ENCODE measurements around the gene CWH43.

Gene CWH43

DNA sequence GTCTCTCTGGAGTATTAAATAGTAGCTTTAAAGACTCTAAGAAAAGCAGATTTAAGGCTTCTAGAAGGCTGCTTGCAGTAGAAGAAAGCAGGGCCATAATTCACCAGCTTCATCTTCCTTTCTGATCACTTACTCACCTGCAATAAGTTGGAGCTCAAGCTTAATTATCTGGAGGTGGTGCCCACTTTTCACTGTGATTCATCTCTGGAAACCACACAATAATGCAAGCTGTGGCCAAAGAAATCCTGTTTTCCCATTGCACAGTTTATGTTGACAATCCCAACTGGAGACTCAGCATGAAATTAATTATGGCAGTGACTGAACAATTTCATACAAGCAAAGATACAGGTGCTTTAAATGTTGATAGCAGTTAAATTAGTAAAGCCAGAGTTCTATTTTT lies 14.7 kb downstream of the CWH43 start:
- TF ChIP-seq CTCF (IDR thresholded peaks at IDR 0.05) = no peak
- Mint-ChIP-seq H3K4me3 (no peak overlapping the region), H3K9me3 (peaks cover 35% of the 10 kb centered on the region), H3K27ac (no peak overlapping the region), H3K4me1 (no peaks in the 10 kb centered on the region), H3K36me3 (ENCODE audit: low read depth) (no peaks in the 10 kb centered on the region), H3K27me3 (ENCODE audit: low read depth, poor library complexity) (no peaks in the 10 kb centered on the region)
- DNase-seq = no peak

GRCh38 chr4:49002931-49003330 lies 16.9 kb downstream of the CWH43 start:
- H3K36me3 Mint-ChIP-seq (ENCODE audit: low read depth) = no peaks in the 10 kb centered on the region
- no peak for TF ChIP-seq CTCF (IDR thresholded peaks at IDR 0.05)
- H3K27ac Mint-ChIP-seq = no peak overlapping the region
- H3K27me3 Mint-ChIP-seq (ENCODE audit: low read depth, poor library complexity) = no peaks in the 10 kb centered on the region
- no peak overlapping the region for H3K4me3 Mint-ChIP-seq
- DNase-seq = no peak
- H3K4me1 Mint-ChIP-seq = no peaks in the 10 kb centered on the region
- H3K9me3 Mint-ChIP-seq = peaks cover 43% of the 10 kb centered on the region

DNA sequence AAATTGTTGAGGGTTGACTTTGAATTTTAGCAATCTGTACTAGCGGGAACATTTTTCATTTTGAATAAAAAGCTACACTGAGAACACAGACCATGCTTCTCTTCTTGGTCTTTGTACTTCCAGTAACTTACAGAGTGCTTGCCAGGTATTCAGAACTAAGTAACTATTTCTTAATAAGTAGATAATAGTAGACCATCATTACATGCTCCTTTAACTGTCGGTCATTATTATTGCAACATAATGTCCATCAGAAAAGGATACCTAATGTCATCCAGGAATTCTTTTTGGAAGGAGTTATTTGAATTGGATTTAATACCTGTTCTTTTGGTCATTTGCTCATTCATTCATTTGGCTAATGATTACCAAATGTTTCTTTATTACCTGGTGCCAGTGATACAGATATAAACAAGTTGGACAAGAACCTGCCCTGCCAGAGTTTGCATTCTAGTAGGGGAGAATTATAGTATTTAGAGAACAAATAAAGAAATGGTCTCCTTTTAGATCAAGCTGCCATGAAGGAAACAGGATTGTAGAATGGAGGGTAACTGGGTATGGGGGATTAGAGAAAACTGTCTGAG lies 32.7 kb downstream of the CWH43 start:
- no peak for TF ChIP-seq CTCF (IDR thresholded peaks at IDR 0.05)
- Mint-ChIP-seq H3K4me1 (no peaks in the 10 kb centered on the region), H3K9me3 (peaks cover 82% of the 10 kb centered on the region), H3K4me3 (no peak overlapping the region), H3K27ac (no peak overlapping the region), H3K27me3 (ENCODE audit: low read depth, poor library complexity) (peaks cover 3% of the 10 kb centered on the region), H3K36me3 (ENCODE audit: low read depth) (no peaks in the 10 kb centered on the region)
- no peak for DNase-seq

GRCh38 chr4:49032440-49033161 lies 46.5 kb downstream of the CWH43 start:
- H3K4me1 Mint-ChIP-seq = no peaks in the 10 kb centered on the region
- peaks cover 8% of the 10 kb centered on the region for H3K27me3 Mint-ChIP-seq (ENCODE audit: low read depth, poor library complexity)
- no peak overlapping the region for H3K4me3 Mint-ChIP-seq
- peaks cover 74% of the 10 kb centered on the region for H3K9me3 Mint-ChIP-seq
- H3K27ac Mint-ChIP-seq = no peak overlapping the region
- DNase-seq = no peak
- no peaks in the 10 kb centered on the region for H3K36me3 Mint-ChIP-seq (ENCODE audit: low read depth)
- TF ChIP-seq CTCF (IDR thresholded peaks at IDR 0.05) = no peak

- Mint-ChIP-seq H3K27ac (no peak overlapping the region), H3K4me3 (no peak overlapping the region), H3K9me3 (peaks cover 53% of the 10 kb centered on the region), H3K36me3 (ENCODE audit: low read depth) (no peaks in the 10 kb centered on the region), H3K27me3 (ENCODE audit: low read depth, poor library complexity) (peaks cover 9% of the 10 kb centered on the region), H3K4me1 (no peaks in the 10 kb centered on the region)
- TF ChIP-seq CTCF (IDR thresholded peaks at IDR 0.05) = no peak
- DNase-seq = no peak
Measured at GRCh38 chr4:49036528-49036927, 50.5 kb downstream of the CWH43 start.

DNA sequence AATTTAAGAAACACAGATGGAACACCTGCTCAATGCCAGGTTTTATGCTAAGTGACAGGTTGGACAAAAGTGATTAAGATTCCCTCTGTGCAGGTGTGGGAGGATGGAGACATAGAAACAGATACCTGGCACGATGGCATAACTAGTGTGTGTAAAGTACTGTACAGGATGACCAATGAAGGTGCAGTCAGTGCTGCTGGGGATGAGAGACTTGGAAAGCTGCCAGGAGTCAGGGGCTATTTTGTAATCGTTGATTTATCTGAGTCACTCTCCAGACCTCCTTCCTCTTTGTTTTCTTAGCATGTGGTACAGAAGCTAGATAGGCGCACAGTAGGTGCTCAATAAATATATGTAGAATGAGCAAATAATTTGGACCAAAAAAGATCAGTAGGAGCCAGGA lies 58.2 kb downstream of the CWH43 start:
- Mint-ChIP-seq H3K27me3 (ENCODE audit: low read depth, poor library complexity) (peaks cover 3% of the 10 kb centered on the region), H3K9me3 (peaks cover 50% of the 10 kb centered on the region), H3K4me1 (no peaks in the 10 kb centered on the region), H3K4me3 (no peak overlapping the region), H3K36me3 (ENCODE audit: low read depth) (no peaks in the 10 kb centered on the region), H3K27ac (no peak overlapping the region)
- no peak for TF ChIP-seq CTCF (IDR thresholded peaks at IDR 0.05)
- no peak for DNase-seq

Measured in nephron progenitor cell (in vitro differentiated cells).